Keratinocyte (primary cell): Measurements from ENCODE around the gene NCOA6. TPM values are rescaled to one million over a fixed set of nuclear protein-coding genes. Genes with fewer than 3 reads are reported as not detected.

Source experiments
- DNase-seq: peaks from one replicate; pipeline ENCODE4 v3.0.0-alpha.2; 2011; ENCODE audit warnings: low read depth, missing footprints, low spot score
- FAIRE-seq: peaks from 2 replicates; lab custom pipeline; 2011; peaks lifted over from hg19 to GRCh38; lab: Jason Lieb, UNC
- H2AFZ ChIP-seq: 2 replicates; pipeline ENCODE4 v1.6.0; 2012; ENCODE audit warnings: low read length, control low read depth, inconsistent platforms; ENCODE audit not compliant: control insufficient read depth
- H3K27ac ChIP-seq: 2 replicates; pipeline ENCODE4 v1.5.1; 2011; ENCODE audit warnings: low read length; ENCODE audit not compliant: control insufficient read depth, insufficient read depth
- H3K27me3 ChIP-seq: 3 replicates; pipeline ENCODE4 v1.6.0; 2011; ENCODE audit warnings: low read length; ENCODE audit not compliant: control insufficient read depth, insufficient read depth; ENCODE audit errors: extremely low read depth
- H3K36me3 ChIP-seq, 2 experiments: 2 replicates in 1 of 2; 3 replicates in 1 of 2; pipeline ENCODE4 v1.5.1; 2011; ENCODE audit warnings: low read length in 2 of 2, mild to moderate bottlenecking in 1 of 2; ENCODE audit not compliant: control insufficient read depth in 2 of 2, insufficient read depth in 2 of 2; ENCODE audit errors: extremely low read depth in 1 of 2
- H3K4me1 ChIP-seq: 3 replicates; pipeline ENCODE4 v1.5.1; 2011; ENCODE audit warnings: low read length; ENCODE audit not compliant: control insufficient read depth, insufficient read depth; ENCODE audit errors: extremely low read depth
- H3K4me2 ChIP-seq: 3 replicates; pipeline ENCODE4 v1.6.0; 2011; ENCODE audit warnings: low read depth, low read length; ENCODE audit not compliant: control insufficient read depth, insufficient read depth; ENCODE audit errors: extremely low read depth
- H3K4me3 ChIP-seq, 3 experiments: fragments of 200-600 bp in 1 of 3; sonication (generic) in 1 of 3; 2 replicates in 2 of 3; 3 replicates in 1 of 3; pipeline ENCODE4 v1.5.1; 2011 to 2016; ENCODE audit warnings: low read length in 3 of 3, mild to moderate bottlenecking in 3 of 3, control low read depth in 2 of 3, inconsistent platforms in 1 of 3, low read depth in 1 of 3, mixed read lengths in 1 of 3, mixed run types in 1 of 3, moderate library complexity in 1 of 3; ENCODE audit not compliant: control insufficient read depth in 2 of 3, insufficient read depth in 2 of 3; ENCODE audit errors: extremely low read depth in 1 of 3
- H3K79me2 ChIP-seq: 2 replicates; pipeline ENCODE4 v1.6.0; 2012; ENCODE audit warnings: low read length; ENCODE audit not compliant: control insufficient read depth, insufficient read depth
- H3K9ac ChIP-seq: 3 replicates; pipeline ENCODE4 v1.6.0; 2011; ENCODE audit warnings: low read length; ENCODE audit not compliant: control insufficient read depth, insufficient read depth; ENCODE audit errors: extremely low read depth
- H3K9me1 ChIP-seq: 3 replicates; pipeline ENCODE4 v1.6.0; 2011; ENCODE audit warnings: low read length; ENCODE audit not compliant: control insufficient read depth, insufficient read depth; ENCODE audit errors: extremely low read depth
- H3K9me3 ChIP-seq: 2 replicates; pipeline ENCODE4 v1.5.1; 2012; ENCODE audit warnings: low read depth, low read length; ENCODE audit not compliant: control insufficient read depth
- H4K20me1 ChIP-seq: 3 replicates; pipeline ENCODE4 v1.6.0; 2011; ENCODE audit warnings: low read length; ENCODE audit not compliant: control insufficient read depth, insufficient read depth; ENCODE audit errors: extremely low read depth
- CTCF ChIP-seq, 3 experiments: IDR thresholded peaks in 1 of 3; conservative IDR thresholded peaks in 1 of 3; optimal IDR thresholded peaks in 1 of 3; 2 replicates in 2 of 3; 3 replicates in 1 of 3; pipeline versions ENCODE3 to v1.5.1; 2011; ENCODE audit warnings: low read length in 3 of 3, mild to moderate bottlenecking in 3 of 3, moderate library complexity in 2 of 3, control low read depth in 1 of 3, inconsistent platforms in 1 of 3; ENCODE audit not compliant: insufficient read depth in 2 of 3; ENCODE audit errors: extremely low read depth in 1 of 3
- EZH2 ChIP-seq: IDR thresholded peaks from one replicate; pipeline ENCODE4 v1.6.1; 2012; ENCODE audit warnings: inconsistent platforms, mild to moderate bottlenecking, low read length, moderate library complexity
- dilution Hi-C: fragments of 300-500 bp; cut with MboI; formaldehyde crosslinking; loops from one replicate; pipeline ENCODE4 v1.7.0; 2020; ENCODE audit warnings: low sequenced_read_pairs; ENCODE audit not compliant: extremely low pct_ligation_motif_present
- polyA plus RNA-seq, 5 experiments: library from polyadenylated mRNA; depleted of rRNA in 3 of 5; stranded (reverse) in 3 of 5; stranded (forward) in 1 of 5; unstranded in 1 of 5; fragments of >200 nt; gene quantifications; 1 replicate in 1 of 5; 2 replicates in 3 of 5; 3 replicates in 1 of 5; pipeline versions ENCODE4 v1.2.1 to v1.2.3, GENCODE V29; 2011 to 2012; ENCODE audit warnings: missing spikeins in 2 of 5, low read depth in 1 of 5, low replicate concordance in 1 of 5

Gene NCOA6
- polyA plus RNA-seq, 1 donor (not counting 4 experiments of a cell fraction or from before 2014, with no cell fraction given) = 13.3 TPM

- TF ChIP-seq EZH2 (no peak), CTCF (optimal IDR thresholded peaks at IDR 0.05 in 1 of 3, IDR thresholded peaks at IDR 0.05 in 1 of 3, conservative IDR thresholded peaks at IDR 0.05 in 1 of 3; ENCODE audit: extremely low read depth in 1 of 3, insufficient read depth in 2 of 3, low read length in 3 of 3) (no peak)
- H3K9me3 ChIP-seq = no peaks in the 10 kb centered on the region
Measured at GRCh38 chr20:34798871-34799270, 26.6 kb downstream of the NCOA6 start.

GRCh38 chr20:34798328-34798727, 27.1 kb downstream of the NCOA6 start:
- H3K27ac ChIP-seq = no peak overlapping the region
- TF ChIP-seq CTCF (optimal IDR thresholded peaks at IDR 0.05 in 1 of 3, IDR thresholded peaks at IDR 0.05 in 1 of 3, conservative IDR thresholded peaks at IDR 0.05 in 1 of 3; ENCODE audit: extremely low read depth in 1 of 3, insufficient read depth in 2 of 3, low read length in 3 of 3) (no peak), EZH2 (no peak)
- H3K9me1 ChIP-seq = peaks cover 2% of the 10 kb centered on the region
- H3K36me3 ChIP-seq = peaks cover 0 to 1% of the 10 kb centered on the region in 2 experiments
- H3K27me3 ChIP-seq = no peaks in the 10 kb centered on the region
- peaks cover 86% of the 10 kb centered on the region for H3K79me2 ChIP-seq
- H3K4me1 ChIP-seq = no peaks in the 10 kb centered on the region
- dilution Hi-C loops = no loop called here
- no peak overlapping the region for H3K4me3 ChIP-seq
- no peak overlapping the region for H3K9ac ChIP-seq
- no peak for FAIRE-seq
- no peak for DNase-seq
- peaks cover 12% of the 10 kb centered on the region for H4K20me1 ChIP-seq
- H3K9me3 ChIP-seq = no peaks in the 10 kb centered on the region
- H2AFZ ChIP-seq = no peak overlapping the region
- no peak overlapping the region for H3K4me2 ChIP-seq

More at GRCh38 chr20:34798871-34799270, 26.6 kb downstream of the NCOA6 start:
- peaks cover 12% of the 10 kb centered on the region for H4K20me1 ChIP-seq
- no peak overlapping the region for H3K4me2 ChIP-seq
- H3K36me3 ChIP-seq = peaks cover 0 to 1% of the 10 kb centered on the region in 2 experiments
- H3K79me2 ChIP-seq = peaks cover 90% of the 10 kb centered on the region
- dilution Hi-C loops = no loop called here
- no peak for DNase-seq
- H2AFZ ChIP-seq = no peak overlapping the region
- no peaks in the 10 kb centered on the region for H3K27me3 ChIP-seq
- H3K9me1 ChIP-seq = peaks cover 2% of the 10 kb centered on the region
- no peaks in the 10 kb centered on the region for H3K4me1 ChIP-seq
- H3K27ac ChIP-seq = no peak overlapping the region
- FAIRE-seq = no peak
- no peak overlapping the region for H3K9ac ChIP-seq
- H3K4me3 ChIP-seq = no peak overlapping the region
